ENCODE data around the gene RFC5. TPM values are rescaled to one million over a fixed set of nuclear protein-coding genes. Genes with fewer than 3 reads are reported as not detected.

Gene RFC5
- total and polyA plus RNA-seq, 2 of the 4 experiments (the other 2 are of a cell fraction): 14.7 to 20.1 TPM

GRCh38 chr12:118034429-118035189 lies 18.1 kb downstream of the RFC5 start:
- in situ Hi-C loops (cut with MboI; ENCODE audit: low sequenced_read_pairs): loop anchor here (25.0 kb wide), 1 partner anchor 353 kb away; the partner anchor contains the start of gene SUDS3
- Histone ChIP-seq H2BK20ac (ENCODE audit: low read depth, low read length) (no peak overlapping the region), H3K36me3 (ENCODE audit: control insufficient read depth, insufficient read depth, low read length) (peaks cover 57% of the 10 kb centered on the region)

More at GRCh38 chr12:118034429-118035189, 18.1 kb downstream of the RFC5 start:
- ATAC-seq (ENCODE audit: low read depth) (peak; percentile 94), DNase-seq (peak; percentile 60)
- Histone ChIP-seq H3K18ac (ENCODE audit: low read depth, low read length) (no peak overlapping the region), H2AK9ac (replicated peaks; ENCODE audit: low read depth, low read length, poor library complexity) (peak overlapping the region; percentile 56), H3K9me1 (ENCODE audit: insufficient read depth, low read length) (peaks cover 4% of the 10 kb centered on the region; the same call in 1 of the 2 replicates), H4K8ac (ENCODE audit: low read depth in 2 of 2, low read length in 2 of 2) (no peak overlapping the region), H4K91ac (ENCODE audit: insufficient read depth, low read depth, low read length) (no peak overlapping the region), H2AK5ac (ENCODE audit: low read depth, low read length) (no peak overlapping the region), H3K27me3 (ENCODE audit: control insufficient read depth, insufficient read depth, low read length) (no peaks in the 10 kb centered on the region), H2AFZ (replicated peaks; ENCODE audit: low read length, poor library complexity) (peak overlapping the region; percentile 51), H3K4me1 (ENCODE audit: control insufficient read depth, insufficient read depth, low read length) (no peaks in the 10 kb centered on the region), H3K56ac (ENCODE audit: extremely low read depth, insufficient read depth, low read length) (no peak overlapping the region), H4K5ac (ENCODE audit: low read depth, low read length) (no peak overlapping the region), H2BK5ac (ENCODE audit: low read depth, low read length, poor library complexity, severe bottlenecking) (no peak overlapping the region), H3K4me2 (ENCODE audit: low read depth, low read length) (no peak overlapping the region), H2BK120ac (ENCODE audit: low read depth, low read length) (no peak overlapping the region), H3K79me1 (ENCODE audit: low read depth in 1 of 2, low read length in 2 of 2) (peaks cover 4 to 14% of the 10 kb centered on the region in 2 experiments; a peak in 3 of 4 replicates), H4K20me1 (ENCODE audit: insufficient read depth, low read length) (peaks cover 10% of the 10 kb centered on the region; the same call in 1 of the 2 replicates), H3K23ac (ENCODE audit: low read depth, low read length) (no peak overlapping the region), H3K4ac (ENCODE audit: low read depth, low read length) (no peak overlapping the region; the same call in 1 of the 2 replicates), H3K9me3 (ENCODE audit: control insufficient read depth, insufficient read depth, low read length) (no peaks in the 10 kb centered on the region), H3K9ac (ENCODE audit: low read depth, low read length) (no peak overlapping the region), H3K27ac (ENCODE audit: insufficient read depth, low read length) (no peak overlapping the region), H3K14ac (replicated peaks; ENCODE audit: low read depth, low read length) (no peak overlapping the region), H3K4me3 (ENCODE audit: insufficient read depth, low read depth, low read length) (no peak overlapping the region), H2BK15ac (ENCODE audit: low read depth, low read length) (no peak overlapping the region)
- no CpG with 5 or more reads among the region's 5 CpGs for whole genome bisulfite sequencing, 2 experiments (ENCODE audit: extremely low coverage in 2 of 2, insufficient read length in 1 of 2)
- BruUV-seq (replicated peaks): no TSS peak
- CTCF ChIA-PET: interaction anchor here (1.0 to 2.0 kb wide), 3 partner anchors 10 to 159 kb away, joined by 3 to 10 read pairs (median 4); no protein-coding TSS in a partner anchor
- intact Hi-C loops (cut with micrococcal nuclease) (loop anchor here (1.0 kb wide), 1 partner anchor 159 kb away; no protein-coding TSS in a partner anchor), dilution Hi-C loops (cut with HindIII; ENCODE audit: low sequenced_read_pairs, unreplicated experiment) (no loop called here)
- TF ChIP-seq SMC3 (IDR thresholded peaks at IDR 0.05; ENCODE audit: low read depth, low read length) (peak; percentile 38; the same call in 1 of the 2 replicates), RCOR1 (IDR thresholded peaks at IDR 0.05; ENCODE audit: insufficient replicate concordance, low read length) (no peak), CTCF (conservative IDR thresholded peaks at IDR 0.05; ENCODE audit: low read depth, low read length) (peak; percentile 54), RAD21 (IDR thresholded peaks at IDR 0.05; ENCODE audit: low read length) (peak; percentile 50), BHLHE40 (IDR thresholded peaks at IDR 0.05; ENCODE audit: low read depth, low read length) (no peak), MXI1 (IDR thresholded peaks at IDR 0.05; ENCODE audit: borderline replicate concordance, low read depth, low read length) (no peak)
- POLR2A ChIA-PET (ENCODE audit: unreplicated experiment): no interaction called here
